ENCODE data around the gene PXK.

PXK gene

DNA sequence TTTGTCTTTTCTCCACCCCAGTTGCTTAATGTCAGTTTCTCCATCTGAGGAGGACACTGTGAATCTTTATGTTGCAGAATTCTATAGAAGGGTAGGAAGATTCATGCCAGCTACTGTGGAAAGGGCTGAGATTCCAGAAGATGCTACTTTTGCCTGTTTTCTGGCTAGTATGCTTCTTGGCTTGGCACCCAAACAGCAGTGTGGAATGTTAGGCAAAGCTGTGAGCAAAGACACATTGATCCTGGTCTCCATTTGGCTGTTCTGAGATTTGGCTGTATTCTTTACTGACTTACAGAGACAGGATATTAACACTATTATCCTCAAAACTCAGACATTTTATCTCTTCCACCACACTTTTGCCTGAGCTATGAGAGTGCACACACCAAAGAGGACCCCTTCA, 61.6 kb downstream of the PXK start:
- DNase-seq (ENCODE audit: low read depth) = no peak
- H3K4me3 ChIP-seq (ENCODE audit: control insufficient read depth, low read depth, low read length) = no peak overlapping the region
- TF ChIP-seq, protein P1, sequence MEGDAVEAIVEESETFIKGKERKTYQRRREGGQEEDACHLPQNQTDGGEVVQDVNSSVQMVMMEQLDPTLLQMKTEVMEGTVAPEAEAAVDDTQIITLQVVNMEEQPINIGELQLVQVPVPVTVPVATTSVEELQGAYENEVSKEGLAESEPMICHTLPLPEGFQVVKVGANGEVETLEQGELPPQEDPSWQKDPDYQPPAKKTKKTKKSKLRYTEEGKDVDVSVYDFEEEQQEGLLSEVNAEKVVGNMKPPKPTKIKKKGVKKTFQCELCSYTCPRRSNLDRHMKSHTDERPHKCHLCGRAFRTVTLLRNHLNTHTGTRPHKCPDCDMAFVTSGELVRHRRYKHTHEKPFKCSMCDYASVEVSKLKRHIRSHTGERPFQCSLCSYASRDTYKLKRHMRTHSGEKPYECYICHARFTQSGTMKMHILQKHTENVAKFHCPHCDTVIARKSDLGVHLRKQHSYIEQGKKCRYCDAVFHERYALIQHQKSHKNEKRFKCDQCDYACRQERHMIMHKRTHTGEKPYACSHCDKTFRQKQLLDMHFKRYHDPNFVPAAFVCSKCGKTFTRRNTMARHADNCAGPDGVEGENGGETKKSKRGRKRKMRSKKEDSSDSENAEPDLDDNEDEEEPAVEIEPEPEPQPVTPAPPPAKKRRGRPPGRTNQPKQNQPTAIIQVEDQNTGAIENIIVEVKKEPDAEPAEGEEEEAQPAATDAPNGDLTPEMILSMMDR (conservative IDR thresholded peaks at IDR 0.05; ENCODE audit: control insufficient read depth, insufficient read depth, low read depth, low read length) = no peak

DNA sequence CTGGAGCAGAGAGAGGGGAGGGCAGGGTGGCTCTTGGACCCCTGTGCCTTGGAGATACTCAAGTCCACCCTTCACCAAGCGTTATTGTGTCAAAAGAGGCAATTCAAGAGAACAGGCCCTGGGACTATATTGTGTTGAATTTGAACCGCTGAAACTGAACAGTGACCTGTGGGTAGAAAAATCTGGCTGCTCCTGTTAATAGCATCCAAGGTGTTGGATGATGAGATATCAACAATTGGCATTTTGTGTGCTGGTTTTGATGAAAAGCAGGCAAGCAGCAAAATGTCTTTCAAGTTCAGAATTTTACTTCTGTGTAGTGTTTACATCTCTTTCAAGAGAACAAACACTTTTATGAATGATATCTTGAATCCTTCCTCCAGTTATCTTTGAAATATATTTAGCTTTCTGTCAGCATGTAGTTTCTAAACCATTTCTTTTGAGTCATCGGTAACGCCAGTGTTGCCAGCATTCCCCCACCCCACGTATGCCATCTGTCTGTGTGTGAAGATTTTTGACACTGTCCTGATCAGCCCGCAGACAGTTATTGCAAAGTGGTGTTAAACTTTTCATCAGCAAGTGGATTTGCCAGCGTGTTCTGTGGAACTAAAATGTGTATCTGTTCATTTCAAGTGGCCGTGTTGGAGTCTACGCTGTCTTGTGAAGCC, 66.1 kb downstream of the PXK start:
- TF ChIP-seq, protein P1 (conservative IDR thresholded peaks at IDR 0.05; ENCODE audit: control insufficient read depth, insufficient read depth, low read depth, low read length) = no peak
- no peak for DNase-seq (ENCODE audit: low read depth)
- no peak overlapping the region for H3K4me3 ChIP-seq (ENCODE audit: control insufficient read depth, low read depth, low read length)

DNA sequence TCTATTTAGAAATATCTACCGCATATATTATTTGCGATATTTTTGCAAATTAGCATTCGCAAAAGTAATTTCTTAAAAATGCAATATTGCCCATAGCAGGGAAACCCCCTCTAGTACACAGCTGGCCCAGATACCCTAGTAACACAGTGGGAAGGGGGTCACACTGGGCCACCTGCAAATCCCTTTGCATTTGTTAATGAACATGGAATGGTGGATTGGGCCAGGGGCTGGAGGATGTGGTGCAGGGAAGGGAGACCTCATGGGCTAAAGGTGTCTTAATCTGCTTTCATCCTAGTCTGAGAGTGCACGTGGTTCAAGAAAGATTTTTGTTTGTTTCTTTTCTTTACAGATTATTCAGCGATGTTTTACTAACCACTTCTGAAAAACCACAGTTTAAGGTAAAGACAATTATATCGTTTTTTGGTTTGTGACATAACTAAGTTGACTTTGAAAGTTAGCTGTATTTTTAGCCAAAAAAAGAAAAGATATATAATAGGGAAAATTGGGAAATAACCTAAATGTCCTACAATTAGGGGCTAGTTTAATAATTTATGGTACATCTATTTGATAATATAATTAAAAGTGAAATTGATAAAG, 70.9 kb downstream of the PXK start:
- TF ChIP-seq, protein P1 (conservative IDR thresholded peaks at IDR 0.05; ENCODE audit: control insufficient read depth, insufficient read depth, low read depth, low read length) = no peak
- H3K4me3 ChIP-seq (ENCODE audit: control insufficient read depth, low read depth, low read length) = no peak overlapping the region
- DNase-seq (ENCODE audit: low read depth) = no peak

DNA sequence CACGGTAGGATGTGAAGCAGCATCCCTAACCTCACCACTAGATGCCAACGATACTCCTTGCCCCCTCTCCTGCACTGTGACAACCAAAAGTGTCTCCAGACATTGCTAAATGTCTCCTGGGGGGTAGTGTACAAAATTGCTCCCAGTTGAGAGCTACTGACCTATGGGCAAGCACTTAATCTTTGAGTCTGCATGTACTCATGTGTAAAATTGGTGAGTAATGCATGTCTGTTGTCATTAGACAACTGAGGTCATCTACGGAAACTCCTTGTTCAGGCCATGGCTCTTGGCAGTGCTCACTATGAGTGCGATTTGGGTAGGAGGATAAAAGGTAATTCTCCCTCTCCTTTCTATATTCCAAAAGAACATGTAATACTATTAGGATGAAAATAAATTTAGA, 71.7 kb downstream of the PXK start:
- DNase-seq (ENCODE audit: low read depth) = peak; percentile 87
- no peak overlapping the region for H3K4me3 ChIP-seq (ENCODE audit: control insufficient read depth, low read depth, low read length)
- TF ChIP-seq, protein P1 (conservative IDR thresholded peaks at IDR 0.05; ENCODE audit: control insufficient read depth, insufficient read depth, low read depth, low read length) = no peak

DNA sequence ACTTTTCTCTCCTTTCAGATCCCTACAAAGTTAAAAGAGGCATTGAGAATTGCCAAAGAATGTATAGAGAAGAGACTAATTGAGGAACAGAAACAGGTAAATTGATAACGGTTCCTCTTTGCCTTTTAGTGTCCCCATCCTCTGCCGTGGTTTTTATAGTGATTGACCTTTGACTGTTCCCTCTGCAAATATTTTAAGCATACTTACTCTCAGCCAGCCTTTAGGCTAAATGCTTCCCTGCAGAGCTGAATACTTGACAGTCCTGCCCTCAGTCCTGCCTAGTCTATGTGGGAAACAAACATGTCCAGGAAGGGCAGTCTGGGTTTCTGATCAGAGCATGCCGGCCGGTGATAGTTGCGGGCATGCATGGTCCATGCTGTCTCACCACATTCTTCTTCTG, 76.2 kb downstream of the PXK start:
- no peak overlapping the region for H3K4me3 ChIP-seq (ENCODE audit: control insufficient read depth, low read depth, low read length)
- DNase-seq (ENCODE audit: low read depth) = no peak
- TF ChIP-seq, protein P1 (conservative IDR thresholded peaks at IDR 0.05; ENCODE audit: control insufficient read depth, insufficient read depth, low read depth, low read length) = no peak

DNA sequence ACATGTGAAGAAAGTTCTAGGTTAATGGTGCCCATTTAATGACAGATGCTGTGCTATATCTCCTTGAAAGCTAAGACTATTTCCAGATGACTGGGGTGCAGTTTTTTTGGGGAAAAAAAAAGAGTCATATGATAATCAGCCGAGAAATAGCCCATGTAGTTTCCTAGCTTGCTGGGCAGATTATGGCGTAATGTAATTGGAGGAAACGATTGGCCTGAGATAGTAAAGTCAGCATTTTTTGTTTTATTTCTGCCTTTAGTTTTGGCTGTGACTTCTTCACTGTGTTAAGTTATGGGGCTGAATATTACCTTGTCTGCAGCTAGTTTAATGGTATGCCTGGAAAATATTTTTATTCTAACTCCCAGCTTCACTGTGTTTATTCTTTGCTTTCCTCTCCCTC, 77.0 kb downstream of the PXK start:
- DNase-seq (ENCODE audit: low read depth) = no peak
- TF ChIP-seq, protein P1 (conservative IDR thresholded peaks at IDR 0.05; ENCODE audit: control insufficient read depth, insufficient read depth, low read depth, low read length) = no peak
- H3K4me3 ChIP-seq (ENCODE audit: control insufficient read depth, low read depth, low read length) = no peak overlapping the region
